ENCODE measurements around the gene DCTN1.

DNA sequence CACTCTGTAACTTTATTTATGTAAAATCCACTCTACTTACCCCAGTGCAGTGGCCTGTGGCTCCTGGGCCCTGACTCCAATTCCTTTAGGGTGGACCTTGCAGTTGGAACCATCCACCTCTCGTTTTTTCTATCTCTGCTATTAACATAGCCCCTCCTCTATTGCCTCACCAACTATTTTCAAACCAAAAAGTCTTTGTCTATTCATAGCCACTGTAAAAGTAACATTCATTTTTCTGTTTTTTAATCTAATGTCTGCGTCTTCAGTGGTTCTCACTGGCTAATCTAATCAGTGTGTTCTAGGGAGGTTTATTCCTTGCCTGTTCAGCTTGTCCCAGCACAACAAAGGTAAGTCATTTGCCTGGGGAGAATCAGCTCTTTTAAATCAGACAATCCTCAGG, 36.8 kb downstream of the DCTN1 start, which contains the start of gene SLC4A5:
- TF ChIP-seq POLR2A (IDR thresholded peaks at IDR 0.05; ENCODE audit: low read depth, low read length): no peak
- TF ChIP-seq POLR2AphosphoS5 (IDR thresholded peaks at IDR 0.05; ENCODE audit: low read depth, low read length): no peak
- no peak for TF ChIP-seq TAF1 (IDR thresholded peaks at IDR 0.05; ENCODE audit: low read depth, low read length)
